Measurements from ENCODE around the gene LRRC4C.

LRRC4C gene

DNA sequence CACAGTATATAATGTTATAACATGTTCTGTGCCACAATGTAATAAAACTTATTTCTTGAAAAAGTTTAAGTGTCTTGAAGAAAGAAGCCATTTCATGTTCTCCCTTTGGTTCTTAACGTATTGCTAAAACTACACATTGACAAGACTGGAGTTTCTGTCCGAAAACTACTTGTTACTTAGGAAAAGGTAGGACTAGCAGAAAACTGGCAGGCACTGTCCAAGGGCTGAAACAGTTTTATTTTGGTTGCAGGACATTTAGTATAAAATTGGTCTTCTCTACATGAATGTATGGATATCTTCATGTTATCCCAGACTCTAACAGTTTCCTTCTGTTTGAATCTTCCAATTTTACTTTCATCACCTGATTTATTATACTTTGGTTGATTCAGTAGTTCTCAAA lies 1027.1 kb downstream of the LRRC4C start:
- no peak overlapping the region for H3K4ac ChIP-seq (ENCODE audit: low read length)
- no peak overlapping the region for H3K4me2 ChIP-seq (ENCODE audit: insufficient read depth, low read length, poor library complexity, severe bottlenecking)
- no peak overlapping the region for H3K9ac ChIP-seq (ENCODE audit: low read depth, low read length, poor library complexity)
- no peak overlapping the region for H2BK5ac ChIP-seq (ENCODE audit: low read length)
- no peak overlapping the region for H3K23ac ChIP-seq (ENCODE audit: low read depth, low read length, poor library complexity)
- no peak overlapping the region for H3K27ac ChIP-seq (replicated peaks; ENCODE audit: low read length)
- H3K4me3 ChIP-seq (ENCODE audit: low read length in 2 of 2), result no peak overlapping the region
- no peak for DNase-seq (ENCODE audit: low spot score)
- H2AK5ac ChIP-seq (ENCODE audit: low read depth, low read length), result no peak overlapping the region
- H2BK120ac ChIP-seq (ENCODE audit: low read depth, low read length), result no peak overlapping the region
- H4K8ac ChIP-seq (ENCODE audit: low read depth, low read length), result no peak overlapping the region
- H2BK12ac ChIP-seq (ENCODE audit: low read length), result no peak overlapping the region
- H2BK15ac ChIP-seq (ENCODE audit: low read length), result no peak overlapping the region
- H3K79me1 ChIP-seq (ENCODE audit: low read depth, low read length), result no peaks in the 10 kb centered on the region
- no peaks in the 10 kb centered on the region for H3K36me3 ChIP-seq (replicated peaks in 1 of 2; ENCODE audit: control insufficient read depth in 2 of 2, insufficient read depth in 2 of 2, low read length in 2 of 2)
- no peak overlapping the region for H3K18ac ChIP-seq (ENCODE audit: low read length)
- H3K27me3 ChIP-seq (ENCODE audit: control insufficient read depth in 3 of 3, insufficient read depth in 3 of 3, low read depth in 1 of 3, low read length in 3 of 3), result no peaks in the 10 kb centered on the region
- no peak overlapping the region for H3K14ac ChIP-seq (ENCODE audit: low read length)
- peaks cover 0 to 3% of the 10 kb centered on the region in 2 donors for H3K4me1 ChIP-seq (ENCODE audit: control insufficient read depth in 2 of 2, insufficient read depth in 1 of 2, low read depth in 1 of 2, low read length in 2 of 2)
- no CpG with 5 or more reads among the region's 2 CpGs for WGBS, 2 donors (ENCODE audit: extremely low coverage in 2 of 2, insufficient read length in 2 of 2, insufficient replicate concordance in 1 of 2)
- H2AFZ ChIP-seq (ENCODE audit: low read length), result no peak overlapping the region
- no peaks in the 10 kb centered on the region for H3K9me3 ChIP-seq (replicated peaks in 1 of 2; ENCODE audit: control insufficient read depth in 2 of 2, insufficient read depth in 1 of 2, low read depth in 1 of 2, low read length in 2 of 2)
- H4K91ac ChIP-seq (ENCODE audit: low read depth, low read length, poor library complexity), result no peak overlapping the region

DNA sequence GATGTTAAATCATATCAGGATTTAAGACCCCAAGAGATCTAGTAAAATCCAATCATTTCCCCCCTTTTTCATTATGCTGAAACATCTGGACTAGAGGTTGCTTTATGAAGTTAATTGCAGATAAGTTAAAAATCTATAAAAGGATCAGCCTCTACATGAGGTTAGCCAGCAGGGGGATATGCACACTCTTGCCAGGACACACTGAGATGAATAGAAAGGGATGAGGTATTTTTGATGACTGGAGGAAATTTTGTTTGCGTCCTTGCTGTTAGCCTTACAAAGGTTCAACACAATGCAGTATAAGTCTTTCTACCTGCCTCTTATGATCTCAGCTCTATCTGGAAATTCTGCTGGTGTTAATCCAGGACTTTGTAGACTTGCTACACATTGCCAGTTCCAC lies 1034.3 kb downstream of the LRRC4C start:
- Histone ChIP-seq H3K36me3 (replicated peaks in 1 of 2; ENCODE audit: control insufficient read depth in 2 of 2, insufficient read depth in 2 of 2, low read length in 2 of 2) (no peaks in the 10 kb centered on the region), H2BK5ac (ENCODE audit: low read length) (no peak overlapping the region), H2BK120ac (ENCODE audit: low read depth, low read length) (no peak overlapping the region), H3K4me3 (ENCODE audit: low read length in 2 of 2) (no peak overlapping the region), H3K27ac (replicated peaks; ENCODE audit: low read length) (no peak overlapping the region), H4K91ac (ENCODE audit: low read depth, low read length, poor library complexity) (no peak overlapping the region), H2BK12ac (ENCODE audit: low read length) (no peak overlapping the region), H2AFZ (ENCODE audit: low read length) (no peak overlapping the region), H3K14ac (ENCODE audit: low read length) (no peak overlapping the region), H3K79me1 (ENCODE audit: low read depth, low read length) (no peaks in the 10 kb centered on the region), H2AK5ac (ENCODE audit: low read depth, low read length) (no peak overlapping the region), H3K4me2 (ENCODE audit: insufficient read depth, low read length, poor library complexity, severe bottlenecking) (no peak overlapping the region), H3K27me3 (ENCODE audit: control insufficient read depth in 3 of 3, insufficient read depth in 3 of 3, low read depth in 1 of 3, low read length in 3 of 3) (no peaks in the 10 kb centered on the region), H3K4me1 (ENCODE audit: control insufficient read depth in 2 of 2, insufficient read depth in 1 of 2, low read depth in 1 of 2, low read length in 2 of 2) (peaks cover 0 to 3% of the 10 kb centered on the region in 2 donors), H3K23ac (ENCODE audit: low read depth, low read length, poor library complexity) (no peak overlapping the region), H4K8ac (ENCODE audit: low read depth, low read length) (no peak overlapping the region), H3K4ac (ENCODE audit: low read length) (no peak overlapping the region), H3K9ac (ENCODE audit: low read depth, low read length, poor library complexity) (no peak overlapping the region), H3K18ac (ENCODE audit: low read length) (no peak overlapping the region), H3K9me3 (replicated peaks in 1 of 2; ENCODE audit: control insufficient read depth in 2 of 2, insufficient read depth in 1 of 2, low read depth in 1 of 2, low read length in 2 of 2) (no peaks in the 10 kb centered on the region), H2BK15ac (ENCODE audit: low read length) (no peak overlapping the region)
- DNase-seq (ENCODE audit: low spot score), result no peak
- no CpG with 5 or more reads among the region's 1 CpG for WGBS, 2 donors (ENCODE audit: extremely low coverage in 2 of 2, insufficient read length in 2 of 2, insufficient replicate concordance in 1 of 2)

DNA sequence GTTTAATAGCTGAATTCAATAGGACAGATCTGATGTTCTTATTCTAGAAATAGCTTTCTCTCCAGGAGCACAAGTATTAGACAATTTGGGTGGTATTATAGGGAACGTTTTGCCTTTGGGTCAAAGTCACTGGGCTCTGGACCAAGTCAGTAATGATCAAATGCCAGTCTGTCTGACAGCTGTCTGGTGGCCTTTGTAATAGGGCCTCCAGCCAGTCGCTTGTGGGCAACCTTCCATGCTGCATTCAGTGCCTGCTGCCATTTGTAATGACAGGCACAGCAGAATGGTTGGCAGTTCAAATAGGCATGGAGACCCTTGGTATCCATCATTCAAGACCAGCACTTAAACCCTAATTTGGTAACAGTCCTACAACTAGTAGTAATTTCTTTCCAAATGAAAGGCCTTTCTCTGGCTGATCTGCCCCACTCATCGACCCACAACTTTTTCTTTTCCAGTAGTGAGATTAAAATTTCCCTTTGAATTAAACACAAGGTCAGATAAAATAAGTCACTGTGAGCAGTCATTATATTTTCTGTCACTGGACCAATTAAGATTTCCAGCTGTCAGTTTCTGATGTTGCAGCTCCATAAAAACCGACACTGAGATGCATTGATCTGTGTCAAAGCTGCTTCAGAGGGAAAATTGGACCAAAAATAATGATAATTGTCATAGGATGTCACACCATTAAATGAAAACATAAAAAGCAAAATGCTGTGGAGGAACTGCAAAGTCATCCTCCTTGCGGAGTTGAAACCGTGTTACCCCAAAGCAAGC lies 1038.1 kb downstream of the LRRC4C start:
- Histone ChIP-seq H4K91ac (ENCODE audit: low read depth, low read length, poor library complexity) (no peak overlapping the region), H2BK5ac (ENCODE audit: low read length) (no peak overlapping the region), H4K8ac (ENCODE audit: low read depth, low read length) (no peak overlapping the region), H2AFZ (ENCODE audit: low read length) (no peak overlapping the region), H3K27me3 (ENCODE audit: control insufficient read depth in 3 of 3, insufficient read depth in 3 of 3, low read depth in 1 of 3, low read length in 3 of 3) (no peaks in the 10 kb centered on the region), H3K4ac (ENCODE audit: low read length) (no peak overlapping the region), H2BK12ac (ENCODE audit: low read length) (no peak overlapping the region), H3K9ac (ENCODE audit: low read depth, low read length, poor library complexity) (no peak overlapping the region), H3K27ac (replicated peaks; ENCODE audit: low read length) (no peak overlapping the region), H3K36me3 (replicated peaks in 1 of 2; ENCODE audit: control insufficient read depth in 2 of 2, insufficient read depth in 2 of 2, low read length in 2 of 2) (no peaks in the 10 kb centered on the region), H3K4me2 (ENCODE audit: insufficient read depth, low read length, poor library complexity, severe bottlenecking) (no peak overlapping the region), H3K23ac (ENCODE audit: low read depth, low read length, poor library complexity) (no peak overlapping the region), H3K18ac (ENCODE audit: low read length) (no peak overlapping the region), H3K79me1 (ENCODE audit: low read depth, low read length) (no peaks in the 10 kb centered on the region), H3K4me3 (ENCODE audit: low read length in 2 of 2) (no peak overlapping the region), H2AK5ac (ENCODE audit: low read depth, low read length) (no peak overlapping the region), H3K9me3 (replicated peaks in 1 of 2; ENCODE audit: control insufficient read depth in 2 of 2, insufficient read depth in 1 of 2, low read depth in 1 of 2, low read length in 2 of 2) (peaks cover 0 to 1% of the 10 kb centered on the region in 2 donors), H3K14ac (ENCODE audit: low read length) (no peak overlapping the region), H3K4me1 (ENCODE audit: control insufficient read depth in 2 of 2, insufficient read depth in 1 of 2, low read depth in 1 of 2, low read length in 2 of 2) (no peaks in the 10 kb centered on the region), H2BK120ac (ENCODE audit: low read depth, low read length) (no peak overlapping the region), H2BK15ac (ENCODE audit: low read length) (no peak overlapping the region)
- DNase-seq (ENCODE audit: low spot score), result no peak
- no CpG with 5 or more reads among the region's 6 CpGs for WGBS, 2 donors (ENCODE audit: extremely low coverage in 2 of 2, insufficient read length in 2 of 2, insufficient replicate concordance in 1 of 2)

DNA sequence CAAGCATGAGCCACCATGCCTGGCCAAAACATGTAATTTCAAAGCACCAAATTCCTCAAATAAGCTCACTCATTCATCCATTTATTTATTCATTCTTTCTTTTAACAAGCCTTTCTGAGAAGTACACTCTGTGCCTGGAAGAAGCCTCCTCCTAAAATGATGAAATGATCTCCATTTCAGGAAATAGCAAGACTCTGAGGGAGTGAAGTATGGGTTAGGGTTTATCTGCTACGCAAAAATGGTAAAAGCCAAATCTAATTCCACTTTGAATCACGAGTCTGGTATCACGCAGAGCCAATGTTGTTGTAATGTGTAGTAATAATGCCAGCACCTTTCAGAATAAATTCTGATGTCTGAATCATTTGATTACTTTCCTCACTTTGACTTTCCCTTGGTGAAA lies 1041.8 kb downstream of the LRRC4C start:
- H4K8ac ChIP-seq (ENCODE audit: low read depth, low read length), result no peak overlapping the region
- H2AK5ac ChIP-seq (ENCODE audit: low read depth, low read length), result no peak overlapping the region
- no peak overlapping the region for H2BK12ac ChIP-seq (ENCODE audit: low read length)
- DNase-seq (ENCODE audit: low spot score), result no peak
- H3K18ac ChIP-seq (ENCODE audit: low read length), result no peak overlapping the region
- H3K4me1 ChIP-seq (ENCODE audit: control insufficient read depth in 2 of 2, insufficient read depth in 1 of 2, low read depth in 1 of 2, low read length in 2 of 2), result peaks cover 0 to 3% of the 10 kb centered on the region in 2 donors
- no peak overlapping the region for H3K27ac ChIP-seq (replicated peaks; ENCODE audit: low read length)
- H3K4me2 ChIP-seq (ENCODE audit: insufficient read depth, low read length, poor library complexity, severe bottlenecking), result no peak overlapping the region
- no peaks in the 10 kb centered on the region for H3K79me1 ChIP-seq (ENCODE audit: low read depth, low read length)
- no peak overlapping the region for H2AFZ ChIP-seq (ENCODE audit: low read length)
- no peak overlapping the region for H2BK5ac ChIP-seq (ENCODE audit: low read length)
- H3K9ac ChIP-seq (ENCODE audit: low read depth, low read length, poor library complexity), result no peak overlapping the region
- no peak overlapping the region for H3K14ac ChIP-seq (ENCODE audit: low read length)
- H3K4me3 ChIP-seq (ENCODE audit: low read length in 2 of 2), result no peak overlapping the region
- no peaks in the 10 kb centered on the region for H3K36me3 ChIP-seq (replicated peaks in 1 of 2; ENCODE audit: control insufficient read depth in 2 of 2, insufficient read depth in 2 of 2, low read length in 2 of 2)
- no CpG with 5 or more reads among the region's 3 CpGs for WGBS, 2 donors (ENCODE audit: extremely low coverage in 2 of 2, insufficient read length in 2 of 2, insufficient replicate concordance in 1 of 2)
- H3K4ac ChIP-seq (ENCODE audit: low read length), result no peak overlapping the region
- H3K9me3 ChIP-seq (replicated peaks in 1 of 2; ENCODE audit: control insufficient read depth in 2 of 2, insufficient read depth in 1 of 2, low read depth in 1 of 2, low read length in 2 of 2), result peaks cover 0 to 1% of the 10 kb centered on the region in 2 donors
- H4K91ac ChIP-seq (ENCODE audit: low read depth, low read length, poor library complexity), result no peak overlapping the region
- H3K23ac ChIP-seq (ENCODE audit: low read depth, low read length, poor library complexity), result no peak overlapping the region
- H2BK120ac ChIP-seq (ENCODE audit: low read depth, low read length), result no peak overlapping the region
- no peak overlapping the region for H2BK15ac ChIP-seq (ENCODE audit: low read length)
- no peaks in the 10 kb centered on the region for H3K27me3 ChIP-seq (ENCODE audit: control insufficient read depth in 3 of 3, insufficient read depth in 3 of 3, low read depth in 1 of 3, low read length in 3 of 3)
